Astrocyte (in vitro differentiated cells and primary cell): ENCODE data around the gene XKR8. TPM values are rescaled to one million over a fixed set of nuclear protein-coding genes. Genes with fewer than 3 reads are reported as not detected.

Experiments
- DNase-seq: peaks from one replicate; pipeline ENCODE4 v3.0.0-alpha.2; 2010; ENCODE audit warnings: low read depth
- FAIRE-seq: peaks from 2 replicates; lab custom pipeline; 2011; peaks lifted over from hg19 to GRCh38; lab: Jason Lieb, UNC
- H2AFZ ChIP-seq: 2 replicates; pipeline ENCODE4 v1.6.0; 2012; ENCODE audit warnings: low read depth, low read length, inconsistent platforms
- H3K27ac ChIP-seq: 2 replicates; pipeline ENCODE4 v1.5.1; 2011; ENCODE audit warnings: low read depth, low read length, inconsistent platforms
- H3K27me3 ChIP-seq: 2 replicates; pipeline ENCODE4 v1.6.0; 2011; ENCODE audit warnings: low read length, inconsistent platforms; ENCODE audit not compliant: insufficient read depth
- H3K36me3 ChIP-seq: 2 replicates; pipeline ENCODE4 v1.5.1; 2011; ENCODE audit warnings: low read length, inconsistent platforms; ENCODE audit not compliant: insufficient read depth
- H3K4me1 ChIP-seq: 2 replicates; pipeline ENCODE4 v1.5.1; 2011; ENCODE audit warnings: low read length, inconsistent platforms; ENCODE audit not compliant: insufficient read depth
- H3K4me2 ChIP-seq: 2 replicates; pipeline ENCODE4 v1.6.0; 2012; ENCODE audit warnings: low read length, inconsistent platforms
- H3K4me3 ChIP-seq: 2 replicates; pipeline ENCODE4 v1.5.1; 2011; ENCODE audit warnings: low read depth, mild to moderate bottlenecking, low read length, inconsistent platforms; ENCODE audit not compliant: insufficient read depth
- H3K79me2 ChIP-seq: 2 replicates; pipeline ENCODE4 v1.6.0; 2012; ENCODE audit warnings: mild to moderate bottlenecking, low read length, inconsistent platforms; ENCODE audit not compliant: insufficient read depth
- H3K9ac ChIP-seq: 2 replicates; pipeline ENCODE4 v1.6.0; 2012; ENCODE audit warnings: mild to moderate bottlenecking, low read length, inconsistent platforms
- H3K9me3 ChIP-seq: 2 replicates; pipeline ENCODE4 v1.5.1; 2012; ENCODE audit warnings: low read depth, mild to moderate bottlenecking, low read length, inconsistent platforms; ENCODE audit not compliant: insufficient read depth
- H4K20me1 ChIP-seq: 2 replicates; pipeline ENCODE4 v1.6.0; 2012; ENCODE audit warnings: low read length, inconsistent platforms; ENCODE audit not compliant: insufficient read depth
- H3K27ac Mint-ChIP-seq: one replicate; pipeline ENCODE4 v1.8.0; 2021; ENCODE audit warnings: mild to moderate bottlenecking, mixed read lengths; ENCODE audit not compliant: unreplicated experiment
- H3K27me3 Mint-ChIP-seq: one replicate; pipeline ENCODE4 v1.8.0; 2021; ENCODE audit warnings: low read depth, mixed read lengths; ENCODE audit not compliant: unreplicated experiment
- H3K36me3 Mint-ChIP-seq: one replicate; pipeline ENCODE4 v1.8.0; 2021; ENCODE audit warnings: low read depth, mixed read lengths; ENCODE audit not compliant: unreplicated experiment
- H3K4me1 Mint-ChIP-seq: one replicate; pipeline ENCODE4 v1.8.0; 2021; ENCODE audit warnings: low read depth, mixed read lengths; ENCODE audit not compliant: unreplicated experiment
- H3K4me3 Mint-ChIP-seq: one replicate; pipeline ENCODE4 v1.8.0; 2021; ENCODE audit warnings: mild to moderate bottlenecking, moderate library complexity, mixed read lengths; ENCODE audit not compliant: unreplicated experiment
- H3K9me3 Mint-ChIP-seq: one replicate; pipeline ENCODE4 v1.8.0; 2021; ENCODE audit warnings: mild to moderate bottlenecking, mixed read lengths; ENCODE audit not compliant: unreplicated experiment
- EZH2 ChIP-seq: IDR thresholded peaks from 2 replicates; pipeline ENCODE4 v1.6.1; 2012; ENCODE audit warnings: mild to moderate bottlenecking, low read length, inconsistent platforms; ENCODE audit not compliant: insufficient read depth
- total RNA-seq: library from RNA; stranded (reverse); gene quantifications from 2 replicates; pipeline ENCODE4 v1.2.1, GENCODE V29; 2021
- TF ChIP-seq, protein P1 (sequence below): IDR thresholded peaks from 2 replicates; pipeline ENCODE4 v1.5.1; 2011; ENCODE audit warnings: low read depth, mild to moderate bottlenecking, inconsistent platforms, low read length, moderate library complexity; ENCODE audit not compliant: insufficient read depth

Gene XKR8
- total RNA-seq, 1 donor from 2014 or later: 11.3 TPM

GRCh38 chr1:27935721-27936120, 24.1 kb upstream of the XKR8 start:
- H3K27ac Mint-ChIP-seq: no peak overlapping the region
- Histone ChIP-seq H3K4me1 (peaks cover 3% of the 10 kb centered on the region), H4K20me1 (no peaks in the 10 kb centered on the region), H3K9me3 (no peaks in the 10 kb centered on the region), H2AFZ (no peak overlapping the region), H3K27me3 (peaks cover 21% of the 10 kb centered on the region), H3K36me3 (no peaks in the 10 kb centered on the region), H3K4me2 (no peak overlapping the region), H3K4me3 (no peak overlapping the region), H3K79me2 (no peaks in the 10 kb centered on the region), H3K27ac (no peak overlapping the region), H3K9ac (no peak overlapping the region)
- FAIRE-seq (no peak), DNase-seq (no peak)
- H3K9me3 Mint-ChIP-seq: no peaks in the 10 kb centered on the region
- TF ChIP-seq, protein P1, sequence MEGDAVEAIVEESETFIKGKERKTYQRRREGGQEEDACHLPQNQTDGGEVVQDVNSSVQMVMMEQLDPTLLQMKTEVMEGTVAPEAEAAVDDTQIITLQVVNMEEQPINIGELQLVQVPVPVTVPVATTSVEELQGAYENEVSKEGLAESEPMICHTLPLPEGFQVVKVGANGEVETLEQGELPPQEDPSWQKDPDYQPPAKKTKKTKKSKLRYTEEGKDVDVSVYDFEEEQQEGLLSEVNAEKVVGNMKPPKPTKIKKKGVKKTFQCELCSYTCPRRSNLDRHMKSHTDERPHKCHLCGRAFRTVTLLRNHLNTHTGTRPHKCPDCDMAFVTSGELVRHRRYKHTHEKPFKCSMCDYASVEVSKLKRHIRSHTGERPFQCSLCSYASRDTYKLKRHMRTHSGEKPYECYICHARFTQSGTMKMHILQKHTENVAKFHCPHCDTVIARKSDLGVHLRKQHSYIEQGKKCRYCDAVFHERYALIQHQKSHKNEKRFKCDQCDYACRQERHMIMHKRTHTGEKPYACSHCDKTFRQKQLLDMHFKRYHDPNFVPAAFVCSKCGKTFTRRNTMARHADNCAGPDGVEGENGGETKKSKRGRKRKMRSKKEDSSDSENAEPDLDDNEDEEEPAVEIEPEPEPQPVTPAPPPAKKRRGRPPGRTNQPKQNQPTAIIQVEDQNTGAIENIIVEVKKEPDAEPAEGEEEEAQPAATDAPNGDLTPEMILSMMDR: no peak
- TF ChIP-seq EZH2: no peak
- H3K4me1 Mint-ChIP-seq: peaks cover 13% of the 10 kb centered on the region
- no peak overlapping the region for H3K4me3 Mint-ChIP-seq
- no peaks in the 10 kb centered on the region for H3K36me3 Mint-ChIP-seq
- peaks cover 19% of the 10 kb centered on the region for H3K27me3 Mint-ChIP-seq

GRCh38 chr1:27936370-27936769, 23.4 kb upstream of the XKR8 start:
- Histone ChIP-seq H3K79me2 (no peaks in the 10 kb centered on the region), H3K4me2 (no peak overlapping the region), H3K27ac (no peak overlapping the region), H3K9me3 (no peaks in the 10 kb centered on the region), H2AFZ (no peak overlapping the region), H3K4me1 (peaks cover 3% of the 10 kb centered on the region), H3K9ac (no peak overlapping the region), H3K4me3 (no peak overlapping the region), H4K20me1 (no peaks in the 10 kb centered on the region), H3K36me3 (no peaks in the 10 kb centered on the region), H3K27me3 (peaks cover 21% of the 10 kb centered on the region)
- DNase-seq (no peak), FAIRE-seq (no peak)
- H3K4me1 Mint-ChIP-seq: peaks cover 13% of the 10 kb centered on the region
- H3K9me3 Mint-ChIP-seq: no peaks in the 10 kb centered on the region
- peaks cover under 1% of the 10 kb centered on the region for H3K36me3 Mint-ChIP-seq
- no peak overlapping the region for H3K27ac Mint-ChIP-seq
- TF ChIP-seq, protein P1: no peak
- no peak for TF ChIP-seq EZH2
- peaks cover 19% of the 10 kb centered on the region for H3K27me3 Mint-ChIP-seq
- no peak overlapping the region for H3K4me3 Mint-ChIP-seq

DNA sequence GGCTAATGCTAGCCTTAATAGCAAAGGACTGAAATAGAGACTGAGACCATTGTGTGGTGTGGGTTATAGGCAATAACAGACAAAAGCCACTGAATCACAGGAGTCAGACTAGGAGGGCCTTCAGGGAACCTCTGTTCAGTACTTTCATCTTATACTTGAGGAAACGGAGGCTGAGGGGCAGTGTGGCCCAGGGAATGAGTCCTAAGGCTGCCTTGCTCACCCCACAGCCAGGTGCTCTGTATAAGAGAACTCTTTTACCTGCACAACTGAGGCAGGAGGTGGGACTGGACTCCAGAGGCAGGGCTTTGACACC, 22.3 kb upstream of the XKR8 start:
- no peak overlapping the region for H3K27ac Mint-ChIP-seq
- H3K27me3 ChIP-seq: peaks cover 21% of the 10 kb centered on the region
- no peak overlapping the region for H3K4me2 ChIP-seq
- H3K9ac ChIP-seq: no peak overlapping the region
- no peak overlapping the region for H2AFZ ChIP-seq
- no peaks in the 10 kb centered on the region for H3K36me3 ChIP-seq
- H3K9me3 Mint-ChIP-seq: no peaks in the 10 kb centered on the region
- peaks cover 1% of the 10 kb centered on the region for H3K36me3 Mint-ChIP-seq
- TF ChIP-seq, protein P1: no peak
- no peak for TF ChIP-seq EZH2
- peaks cover 19% of the 10 kb centered on the region for H3K27me3 Mint-ChIP-seq
- H3K4me3 Mint-ChIP-seq: no peak overlapping the region
- DNase-seq: no peak
- peaks cover 3% of the 10 kb centered on the region for H3K4me1 ChIP-seq
- no peaks in the 10 kb centered on the region for H3K9me3 ChIP-seq
- no peak for FAIRE-seq
- no peak overlapping the region for H3K4me3 ChIP-seq
- H4K20me1 ChIP-seq: no peaks in the 10 kb centered on the region
- H3K27ac ChIP-seq: no peak overlapping the region
- peaks cover 8% of the 10 kb centered on the region for H3K4me1 Mint-ChIP-seq
- H3K79me2 ChIP-seq: no peaks in the 10 kb centered on the region
